Activated CD4-positive, CD25-positive, alpha-beta regulatory T cell treated with anti-CD3 and anti-CD28 coated beads, Interleukin-2, amount 50 U/mL, for 16 hours (primary cell): ENCODE results near the gene AOPEP.
"Not testable (repeated sequence)": the region's sequence is repeated elsewhere in the genome, so short reads cannot be mapped to it uniquely, and the experiment has no call there.

Source experiments
- DNase-seq: peaks from one replicate; pipeline ENCODE4 v3.0.0-alpha.2; 2020; ENCODE audit warnings: low read depth, low spot score

The AOPEP gene

DNA sequence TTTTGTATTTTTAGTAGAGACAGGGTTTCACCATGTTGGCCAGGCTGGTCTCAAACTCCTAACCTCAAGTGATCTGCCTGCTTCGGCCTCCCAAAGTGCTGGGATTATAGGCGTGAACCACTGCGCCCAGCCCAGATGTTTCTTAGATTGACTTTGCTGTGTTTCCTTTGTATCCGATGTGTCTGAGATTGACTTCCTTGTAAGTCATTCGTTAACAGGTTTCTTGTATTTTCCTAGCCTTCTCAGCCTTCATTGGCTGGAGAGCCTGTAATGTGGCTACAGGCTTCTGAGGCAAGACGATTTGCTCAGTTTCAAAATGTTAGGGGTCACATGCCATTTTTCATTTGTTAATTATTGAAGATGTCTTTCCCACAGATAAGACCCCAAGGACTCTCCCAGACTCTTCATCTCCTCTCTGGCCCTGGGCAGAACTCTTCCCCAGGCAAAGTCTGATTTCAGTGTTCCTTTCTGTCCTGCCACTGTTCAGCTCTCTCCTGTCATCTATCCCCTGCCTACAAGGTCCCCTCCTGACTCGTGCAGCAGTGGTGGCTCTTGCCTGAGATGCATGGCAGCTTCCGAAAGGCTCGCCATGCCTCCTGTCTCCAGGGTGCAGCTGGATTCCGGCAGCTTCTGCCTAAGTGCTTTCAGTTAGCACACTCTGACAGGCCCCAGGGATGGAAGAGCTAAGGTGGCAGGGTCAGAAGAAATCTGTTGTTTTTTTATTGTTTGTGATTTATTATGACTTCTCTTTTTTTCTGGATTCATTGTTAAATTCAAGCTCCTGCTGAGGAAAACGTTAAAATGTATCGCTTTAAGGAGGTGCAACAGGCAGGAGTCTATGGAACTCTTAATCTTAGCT is 206.4 kb downstream of the AOPEP start:
- no peak for DNase-seq

DNA sequence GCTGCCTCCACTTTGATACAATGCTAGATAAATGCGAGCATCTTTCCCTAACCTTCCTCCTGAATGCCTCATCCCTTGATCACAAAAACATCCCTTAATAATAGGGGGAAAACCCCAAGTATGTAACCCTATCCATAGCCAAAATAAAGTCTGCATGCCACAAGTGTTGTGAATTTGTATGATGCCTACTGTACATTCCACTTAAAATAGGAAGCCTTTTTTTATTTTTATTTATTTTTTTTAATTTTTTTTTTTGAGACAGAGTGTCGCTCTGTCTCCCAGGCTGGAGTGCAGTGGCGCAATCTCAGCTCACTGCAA is 207.0 kb downstream of the AOPEP start:
- no peak for DNase-seq

DNA sequence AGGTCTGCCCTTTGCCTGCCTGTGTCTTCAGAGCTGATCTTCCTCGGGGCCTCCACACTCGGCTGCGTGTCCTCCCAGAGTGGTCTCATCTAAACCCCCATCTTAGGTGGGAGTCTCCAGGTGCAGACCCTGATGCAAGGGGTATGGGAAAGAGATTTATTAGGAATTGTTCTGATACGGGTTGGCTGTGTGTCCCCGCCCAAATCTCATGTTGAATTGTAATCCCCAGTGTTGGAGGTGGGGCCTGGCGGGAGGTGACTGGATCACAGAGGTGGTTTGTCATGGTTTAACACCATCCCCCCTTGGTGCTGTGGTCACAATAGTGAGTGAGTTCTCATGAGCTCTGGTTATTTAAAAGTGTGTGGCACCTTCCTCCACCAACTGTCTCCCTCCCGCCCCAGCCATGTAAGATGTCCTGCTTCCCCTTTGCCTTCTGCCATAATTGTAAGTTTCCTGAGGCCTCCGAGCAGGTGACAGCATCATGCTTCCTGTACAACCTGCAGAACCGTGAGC is 208.4 kb downstream of the AOPEP start:
- no peak for DNase-seq

DNA sequence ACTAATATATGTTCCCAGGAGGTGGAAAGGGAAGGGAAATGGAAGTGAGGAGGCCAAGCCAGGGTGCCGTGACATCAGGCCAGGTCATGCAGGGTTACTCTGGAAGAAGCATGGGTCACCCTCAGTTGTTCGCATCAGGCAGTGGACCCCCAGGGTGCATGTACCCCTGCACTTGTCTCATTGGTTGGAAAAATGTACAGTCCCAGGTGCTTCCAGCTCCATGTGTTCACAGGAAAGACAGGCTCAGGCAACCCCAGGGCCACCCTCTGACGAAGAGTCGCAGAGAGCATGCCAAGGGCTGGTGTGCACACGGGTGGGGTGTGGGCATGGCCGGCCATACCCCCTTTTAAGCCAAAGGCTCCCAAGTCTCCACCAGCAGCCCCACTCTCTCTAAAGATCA is 208.9 kb downstream of the AOPEP start:
- DNase-seq: no peak

DNA sequence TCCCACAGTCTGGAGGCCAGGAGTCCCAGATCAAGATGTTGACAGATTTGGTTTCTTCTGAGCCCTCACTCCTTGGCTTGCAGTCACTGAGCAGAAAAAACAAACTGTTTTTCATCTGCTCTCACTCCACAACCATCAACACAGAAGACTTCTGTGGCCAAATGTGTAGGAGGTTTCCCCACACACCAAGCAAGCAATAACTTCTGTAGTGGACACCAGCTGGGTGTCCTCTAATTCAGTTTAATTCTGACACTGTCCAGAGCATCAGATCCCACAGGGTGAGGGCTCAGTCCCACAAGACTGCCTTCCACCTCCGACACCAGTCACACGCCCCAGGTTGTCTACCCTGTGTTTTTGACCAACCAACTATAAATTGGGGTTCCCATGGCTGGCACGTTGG is 209.9 kb downstream of the AOPEP start:
- no peak for DNase-seq

DNA sequence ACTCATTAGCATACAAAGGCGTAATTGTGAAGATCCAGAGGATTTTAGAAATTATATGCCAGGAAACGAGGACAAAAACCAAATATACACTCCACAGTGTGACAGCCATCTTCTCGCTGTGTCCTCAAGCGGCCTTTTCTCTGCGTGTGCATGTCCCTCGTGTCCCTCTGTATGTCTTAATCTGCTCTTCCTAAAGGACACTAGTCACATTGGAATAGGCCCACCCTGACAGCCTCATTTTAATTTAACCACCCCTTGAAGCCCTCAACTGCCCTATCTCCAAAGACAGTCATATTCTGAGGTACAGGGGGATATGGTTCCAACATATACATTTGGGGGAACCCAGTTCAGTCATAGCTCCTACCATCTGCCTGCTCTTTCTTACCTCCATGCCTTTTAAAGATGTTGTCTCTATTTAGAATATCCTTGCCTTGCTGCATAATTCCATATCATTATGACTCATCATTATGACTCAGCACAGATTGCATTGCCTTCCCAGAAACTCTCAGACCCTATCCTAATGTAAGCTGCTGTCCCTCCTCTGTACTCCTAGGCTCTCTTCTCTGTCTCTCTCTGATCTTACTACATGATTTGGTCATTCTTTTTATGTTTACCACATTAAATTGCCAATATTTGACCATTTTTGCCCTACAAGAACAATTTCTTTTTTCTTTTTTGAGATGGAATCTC is 210.9 kb downstream of the AOPEP start:
- no peak for DNase-seq

DNA sequence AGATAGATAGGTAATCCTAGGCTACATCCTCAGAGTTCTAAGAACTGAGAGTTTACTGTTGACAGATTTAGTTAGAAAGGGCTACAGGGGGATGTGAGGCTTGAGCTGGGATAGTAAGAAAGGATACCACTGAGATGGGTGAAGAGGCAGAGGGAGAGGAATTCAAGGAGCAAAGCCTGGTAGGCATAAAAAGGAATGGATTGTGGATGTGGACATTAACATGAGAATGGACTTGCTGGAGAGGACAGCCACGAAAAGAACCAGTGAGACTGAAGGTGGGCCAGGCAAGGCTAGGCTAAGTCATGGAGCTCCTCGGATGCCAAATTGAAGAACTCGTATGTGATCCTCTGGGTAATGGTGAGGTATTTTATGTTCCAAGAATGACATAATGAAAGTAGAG is 211.9 kb downstream of the AOPEP start:
- DNase-seq: no peak

DNA sequence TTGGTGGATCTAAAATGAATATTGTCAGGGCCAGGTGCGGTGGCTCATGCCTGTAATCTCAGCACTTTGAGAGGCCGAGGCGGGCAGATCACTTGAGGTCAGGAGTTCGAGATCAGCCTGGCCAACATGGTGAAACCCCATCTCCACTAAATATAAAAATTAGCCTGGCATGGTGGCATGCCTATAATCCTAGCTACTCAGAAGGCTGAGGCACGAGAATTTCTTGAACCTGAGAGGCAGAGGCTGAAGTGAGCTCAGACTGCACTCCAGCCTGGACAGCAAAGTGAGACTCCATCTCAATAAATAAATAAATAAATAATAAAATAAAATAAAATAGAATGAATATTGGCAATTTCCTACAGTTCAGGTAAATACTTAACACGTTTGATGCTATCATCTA is 213.8 kb downstream of the AOPEP start:
- not testable (repeated sequence) for DNase-seq

DNA sequence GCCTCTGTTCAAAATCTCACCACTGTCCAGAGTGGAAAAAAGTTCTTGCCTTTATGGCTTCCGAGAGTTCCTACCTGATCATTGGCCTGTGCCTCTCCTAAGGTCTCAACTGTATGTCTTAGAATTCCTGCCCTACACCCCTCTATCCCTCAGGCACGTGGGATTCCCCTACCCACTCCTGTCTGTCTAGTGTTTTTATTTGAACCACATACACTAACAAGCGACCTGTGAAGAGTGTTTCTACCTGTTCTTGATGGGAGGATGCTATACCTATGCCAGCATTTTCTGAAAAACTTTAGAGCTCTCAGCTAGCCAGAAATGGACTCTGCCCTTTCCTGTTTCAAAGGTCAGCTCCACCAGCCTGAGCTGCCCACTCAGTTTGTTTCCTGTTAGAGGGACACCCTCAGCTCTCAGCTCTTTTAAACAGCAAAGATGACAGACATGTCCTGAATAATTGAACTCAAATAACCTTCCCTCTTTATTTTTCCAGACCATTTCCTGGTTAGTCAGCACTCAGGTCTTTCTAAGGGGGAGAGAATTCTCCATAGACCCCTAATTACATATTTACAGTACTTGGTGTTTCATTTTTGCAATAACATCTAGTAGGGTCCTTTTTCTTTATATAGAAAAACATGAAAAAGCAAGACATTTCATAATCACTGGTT is 214.8 kb downstream of the AOPEP start:
- no peak for DNase-seq

DNA sequence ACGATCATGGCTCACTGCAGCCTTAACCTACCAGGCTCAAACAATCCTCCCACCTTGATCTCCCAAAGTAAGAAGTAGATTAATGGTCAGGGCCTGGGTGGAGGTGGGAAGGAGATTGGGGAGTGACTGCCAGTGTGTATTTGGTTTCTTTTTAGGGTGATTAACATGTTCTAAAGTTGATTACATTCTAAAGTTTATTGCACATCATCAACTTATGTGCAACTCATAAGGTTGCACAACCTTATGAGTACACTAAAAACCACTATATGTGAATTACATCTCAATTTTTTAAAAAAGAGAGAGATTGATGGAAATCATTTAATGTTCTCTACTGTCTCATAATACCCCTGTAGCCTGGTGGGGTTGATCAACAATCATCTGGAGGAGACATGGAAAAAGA is 218.1 kb downstream of the AOPEP start:
- DNase-seq: no peak

DNA sequence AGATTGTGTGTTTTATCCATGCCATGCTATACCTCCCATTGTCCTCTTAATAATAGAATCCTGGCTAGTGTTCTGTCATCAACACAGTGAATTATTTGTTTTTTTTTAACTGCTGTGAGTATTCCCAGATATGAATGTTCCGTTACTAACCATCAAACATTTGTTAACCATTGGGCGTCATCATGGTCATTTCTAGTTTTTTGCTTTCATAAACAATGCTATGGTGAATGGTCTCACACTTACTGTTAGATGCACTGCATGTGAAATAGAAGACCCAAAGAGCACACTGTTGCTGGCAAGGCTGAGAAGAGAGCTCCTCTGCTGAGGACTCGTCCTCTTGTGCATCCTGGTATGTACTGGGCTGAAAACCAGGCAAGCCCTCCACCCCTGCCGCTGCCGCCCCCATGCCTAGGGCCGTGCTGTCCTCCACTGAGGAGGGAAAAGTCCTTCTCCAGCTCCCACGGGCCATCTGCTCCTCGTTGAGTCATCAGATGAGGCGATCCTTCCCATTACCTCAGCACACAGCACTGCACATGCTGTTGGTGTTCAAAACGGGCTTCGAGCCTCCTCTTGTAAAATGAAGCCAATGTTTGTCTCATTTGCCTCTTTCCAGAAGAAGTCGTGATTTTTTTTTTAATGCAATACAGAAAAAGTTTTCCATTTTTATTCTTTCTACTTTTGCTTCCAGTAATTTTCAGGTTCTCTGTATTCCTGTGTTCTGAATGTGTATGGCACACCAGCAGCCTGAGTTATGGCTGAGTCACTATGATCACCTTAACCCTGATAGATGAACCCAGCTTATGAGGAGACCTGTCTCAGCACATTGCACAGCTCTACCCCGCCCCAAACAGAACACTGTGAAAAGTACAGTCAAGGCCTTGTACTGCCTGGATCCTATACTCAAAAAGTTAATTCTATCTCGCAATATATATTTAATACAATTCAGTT is 219.0 kb downstream of the AOPEP start:
- no peak for DNase-seq

DNA sequence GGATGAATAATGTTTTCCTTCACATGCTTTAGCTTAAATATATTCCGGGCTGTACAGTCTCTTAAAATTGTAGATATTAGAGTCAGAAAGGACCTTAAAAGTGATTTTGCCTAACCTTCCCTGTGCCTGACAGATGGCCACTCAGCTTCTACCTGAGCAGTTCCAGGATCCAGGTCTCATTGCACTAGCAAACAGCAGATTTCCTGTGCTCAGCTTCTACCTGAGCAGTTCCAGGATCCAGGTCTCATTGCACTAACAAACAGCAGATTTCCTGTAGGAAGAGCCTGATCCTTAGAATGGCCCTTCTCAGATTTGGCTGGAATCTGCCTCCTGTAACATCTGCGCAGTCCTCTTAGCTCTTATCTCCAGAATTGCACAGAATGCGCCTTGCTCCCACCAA is 219.8 kb downstream of the AOPEP start:
- DNase-seq: no peak

DNA sequence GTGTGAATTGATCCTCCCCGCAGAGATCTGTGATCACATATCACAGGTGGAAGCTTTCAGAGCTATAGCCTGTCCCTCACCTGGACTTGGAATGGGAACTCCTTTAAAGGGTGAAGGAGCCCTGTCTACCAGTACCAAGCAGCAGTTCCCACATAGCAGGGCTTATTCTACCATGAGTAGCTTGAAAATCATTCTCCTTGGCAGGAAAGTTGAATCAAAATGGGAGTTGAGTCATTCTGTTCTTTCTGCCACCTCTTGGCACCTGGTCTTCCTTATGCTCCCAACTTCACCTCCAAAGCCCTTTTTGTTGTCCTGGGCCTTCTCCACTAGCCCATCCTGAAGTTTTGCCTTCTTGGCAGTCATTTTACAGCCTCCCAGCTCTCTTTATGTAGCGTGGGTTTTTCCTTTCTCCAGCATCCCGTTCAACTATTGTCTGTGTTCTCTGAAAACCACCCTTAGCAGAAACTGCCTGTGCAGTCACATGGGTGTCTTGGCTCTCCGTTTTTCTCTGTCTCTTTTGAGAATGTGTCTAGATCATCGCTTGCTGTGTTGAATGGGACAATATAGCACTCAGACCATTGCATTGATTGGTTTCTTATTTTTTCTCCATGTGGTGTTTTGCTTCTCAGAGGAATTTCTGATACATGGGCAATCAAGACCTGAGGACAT is 222.2 kb downstream of the AOPEP start:
- DNase-seq: no peak

DNA sequence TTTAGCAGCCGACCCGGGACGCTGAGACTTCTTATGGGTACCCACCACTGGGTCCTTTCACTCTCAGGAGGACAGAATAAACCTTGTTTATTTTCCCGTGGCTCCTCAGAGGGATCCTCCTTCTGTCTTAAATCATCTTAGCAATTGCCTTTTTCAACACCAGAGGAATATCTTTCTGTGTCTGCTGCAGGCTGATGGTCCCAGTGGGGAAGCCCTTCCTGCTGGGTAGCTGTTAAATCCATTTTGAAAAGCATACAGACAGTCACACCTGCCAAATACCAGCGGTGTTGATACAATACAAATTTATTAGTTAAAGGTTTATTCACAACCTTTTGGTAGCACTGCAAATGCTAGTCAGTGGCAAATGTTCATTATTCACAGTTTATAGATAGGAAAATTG is 222.9 kb downstream of the AOPEP start:
- DNase-seq: no peak

DNA sequence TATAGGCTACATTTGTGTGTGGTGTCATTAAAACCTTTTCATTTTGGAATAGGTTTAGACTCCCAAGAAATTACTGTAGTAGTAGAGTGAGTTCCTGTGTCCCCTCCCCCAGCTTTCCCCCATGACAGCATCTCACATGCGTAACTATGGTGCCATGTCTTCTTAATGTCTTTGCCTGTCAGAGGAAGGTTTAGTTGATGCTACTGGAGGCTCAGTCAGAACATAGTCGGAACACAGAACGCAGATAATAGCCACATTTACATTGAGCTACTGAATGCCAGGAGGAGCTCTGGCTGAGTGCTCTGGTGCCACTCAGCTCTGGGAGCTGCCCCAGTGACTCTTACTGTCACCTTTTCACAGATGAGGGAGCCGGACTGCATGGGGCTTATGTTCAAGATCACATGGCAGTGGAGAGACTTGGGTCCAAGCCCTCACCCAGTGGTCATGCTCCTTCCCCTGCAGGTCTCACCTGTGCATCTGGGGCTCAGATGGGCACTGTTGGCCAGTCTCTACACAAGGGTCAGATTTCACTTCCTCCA is 223.6 kb downstream of the AOPEP start:
- no peak for DNase-seq

DNA sequence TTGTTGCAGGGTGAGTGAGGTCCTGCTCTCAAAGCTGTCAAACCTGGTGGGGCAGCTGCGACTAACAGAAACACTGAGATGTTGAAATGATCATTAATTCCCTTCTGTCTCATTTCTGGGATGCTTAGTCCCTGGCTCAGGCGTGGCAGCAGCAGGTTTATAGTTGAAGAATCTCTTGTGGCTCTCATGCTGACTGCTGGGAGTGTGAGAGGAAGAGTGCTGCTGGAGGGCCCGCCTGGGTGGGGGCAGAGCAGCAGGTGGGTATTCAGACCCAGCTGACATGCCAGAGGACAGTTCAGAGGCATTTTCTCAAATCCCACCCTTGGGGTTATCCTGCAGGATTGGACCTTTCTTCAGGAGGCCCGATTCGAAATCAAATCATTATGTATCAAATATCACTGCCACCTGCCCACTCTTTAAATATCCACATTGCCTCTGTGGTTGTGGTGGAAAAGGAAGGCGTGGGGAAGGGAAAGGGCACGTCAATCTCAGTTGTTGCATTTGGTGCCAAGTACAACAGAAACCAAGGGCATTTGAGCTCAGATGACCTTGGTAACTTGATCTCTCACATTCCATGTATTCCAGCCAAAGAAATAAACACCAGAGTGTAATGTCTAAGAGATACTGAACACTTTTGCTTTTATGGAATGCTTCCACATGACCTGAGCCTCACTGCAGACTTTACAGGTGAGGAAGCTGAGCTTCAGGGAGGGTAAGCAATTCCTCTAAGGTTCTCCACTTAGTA is 224.3 kb downstream of the AOPEP start:
- DNase-seq: no peak

DNA sequence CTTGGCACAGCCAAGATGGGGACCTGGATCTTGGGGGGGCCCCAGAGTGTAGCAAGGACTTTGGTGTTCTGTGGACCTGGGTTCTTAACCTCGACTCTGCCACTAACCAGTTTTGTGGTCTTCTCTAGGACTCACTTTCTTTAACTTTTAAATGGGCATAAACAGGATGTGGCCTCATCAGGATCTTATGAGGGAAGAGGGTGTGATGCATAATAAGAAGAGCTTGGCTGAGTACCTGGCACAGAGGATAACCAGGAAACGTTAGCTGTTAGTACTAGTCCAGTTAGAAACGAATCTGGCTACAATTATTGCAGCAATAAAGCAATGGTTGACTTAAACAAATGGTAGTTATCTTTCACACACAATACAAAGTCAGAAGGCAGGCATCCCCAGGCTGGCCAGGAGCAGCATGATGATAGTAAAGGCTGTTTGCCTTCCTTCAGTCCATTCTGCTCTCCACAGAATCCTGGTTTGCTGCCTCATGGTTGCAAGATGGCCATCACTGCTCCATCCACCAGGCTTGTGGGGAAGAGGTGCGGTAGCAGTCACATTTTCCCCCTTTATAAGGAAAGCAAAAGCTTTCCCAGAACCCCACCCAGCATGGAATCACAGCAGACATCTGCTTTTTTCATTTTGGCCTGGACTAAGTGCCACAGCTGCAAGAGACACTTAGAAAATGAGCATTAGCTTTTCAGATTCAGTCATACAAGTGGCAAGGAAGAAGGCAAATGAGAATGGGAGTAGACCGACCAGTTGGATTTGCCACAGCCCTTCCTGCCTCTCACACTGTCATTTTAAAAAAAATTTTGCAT is 225.0 kb downstream of the AOPEP start:
- no peak for DNase-seq

DNA sequence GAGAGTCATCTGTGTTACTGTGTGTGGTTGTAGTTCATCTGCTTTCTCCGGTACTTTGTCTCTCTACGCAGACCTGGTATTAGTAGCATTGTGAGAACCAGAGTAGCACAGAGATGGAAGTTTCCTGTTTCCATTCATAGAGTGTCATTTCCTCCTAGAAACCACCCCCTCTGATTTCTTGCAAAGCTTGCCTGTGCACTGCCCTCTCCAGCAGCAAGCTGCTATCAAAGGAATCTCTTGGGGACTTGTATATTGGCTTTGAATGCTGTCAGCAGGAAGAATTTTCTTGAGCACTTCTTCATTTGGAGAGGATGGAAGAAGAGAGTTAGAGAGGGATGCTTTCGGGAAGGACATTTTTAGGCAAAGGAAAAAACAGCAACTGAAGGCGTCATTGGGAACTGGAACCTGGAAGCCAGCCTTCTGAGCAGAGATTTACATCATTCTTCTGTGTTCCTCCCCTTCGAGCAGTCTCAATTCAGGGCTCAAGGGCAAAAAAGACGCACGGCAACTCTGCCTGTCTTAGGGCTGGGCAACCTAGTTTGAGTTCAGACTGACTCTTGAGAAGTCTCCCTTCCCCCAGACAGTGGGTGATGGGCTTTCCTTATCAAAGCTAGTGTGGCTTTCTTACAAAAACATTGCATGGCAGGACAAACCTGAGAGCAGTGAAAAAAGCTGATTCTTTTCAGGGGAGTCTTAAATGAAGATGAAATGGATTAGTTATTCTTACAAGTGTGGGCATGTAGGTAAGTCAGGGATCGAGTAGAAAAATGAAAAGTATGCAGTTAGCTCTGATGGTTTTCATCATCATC is 226.3 kb downstream of the AOPEP start:
- DNase-seq: no peak
